NCI-H1105 treated with DMSO at 0.1 percent for 48 hours (cell line): Measurements from ENCODE around the gene COX4I1.
A peak's percentile ranks its signal among the peaks of the same experiment; 100 is the strongest.

ENCODE experiments used
- DNase-seq: peaks from one replicate; lab custom pipeline; 2025; lab: John Stamatoyannopoulos, UW

COX4I1 gene

DNA sequence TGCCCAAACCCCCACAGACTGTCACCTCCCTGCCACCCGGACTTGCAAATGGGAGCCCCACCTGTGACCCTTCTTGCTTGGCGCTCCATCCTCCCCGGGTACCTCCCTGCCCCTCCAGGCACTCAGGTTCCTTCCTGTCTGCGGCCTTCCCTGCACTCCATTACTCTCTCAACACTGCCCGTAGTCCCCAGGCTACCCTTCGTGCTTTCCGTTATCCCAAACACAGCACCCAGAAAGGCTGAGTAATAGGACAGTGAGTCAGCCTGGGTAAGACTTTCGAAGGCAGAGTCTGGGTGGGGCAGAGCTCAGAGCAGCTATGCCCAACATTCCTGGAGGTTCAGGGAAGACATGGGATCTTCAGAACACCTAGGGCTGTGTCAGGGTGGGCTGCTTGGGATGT, 32.0 kb upstream of the COX4I1 start:
- DNase-seq, result no peak

DNA sequence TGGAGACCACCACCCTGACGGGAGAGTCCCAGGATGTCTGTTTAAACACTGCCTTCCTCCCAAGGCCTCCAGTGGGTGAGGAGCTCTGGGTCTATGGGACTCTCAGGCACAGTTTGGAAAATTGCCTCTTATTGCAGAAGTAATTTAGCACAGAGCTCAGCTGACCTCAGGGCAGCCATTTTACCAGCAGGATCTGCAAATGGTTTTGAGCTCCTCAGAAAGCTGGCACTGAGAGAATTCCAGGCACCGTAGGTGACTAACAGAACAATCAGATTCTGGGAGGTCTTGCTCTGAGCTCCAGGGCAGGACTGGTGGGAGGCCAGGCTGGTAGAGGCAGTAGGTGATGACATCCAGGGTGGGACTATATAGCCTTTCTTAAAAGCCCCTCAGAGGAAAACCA, 31.3 kb upstream of the COX4I1 start:
- no peak for DNase-seq

- no peak for DNase-seq
These were observed 28.8 kb upstream of the COX4I1 start for GRCh38 chr16:85770741-85771140.

DNA sequence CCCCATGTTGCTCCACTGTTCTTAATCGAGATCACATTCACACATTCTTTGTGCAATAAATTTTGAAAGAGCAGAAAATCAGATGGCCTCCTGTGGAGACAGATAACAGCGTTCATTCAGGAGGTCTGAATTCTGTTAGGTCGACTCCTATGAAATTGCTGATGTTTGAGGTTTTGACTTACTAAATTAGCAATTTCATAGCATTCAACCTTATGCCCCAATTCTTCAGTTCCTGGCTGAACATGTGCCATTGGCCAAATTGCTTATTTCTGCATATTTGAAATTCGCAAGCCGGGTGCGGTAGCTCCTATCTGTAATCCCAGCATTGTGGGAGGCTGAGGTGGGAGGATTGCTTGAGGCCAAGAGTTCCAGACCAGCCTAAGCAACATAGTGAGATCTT, 26.5 kb upstream of the COX4I1 start:
- no peak for DNase-seq

- no peak for DNase-seq
These were observed 25.4 kb upstream of the COX4I1 start for GRCh38 chr16:85774136-85774535.

DNA sequence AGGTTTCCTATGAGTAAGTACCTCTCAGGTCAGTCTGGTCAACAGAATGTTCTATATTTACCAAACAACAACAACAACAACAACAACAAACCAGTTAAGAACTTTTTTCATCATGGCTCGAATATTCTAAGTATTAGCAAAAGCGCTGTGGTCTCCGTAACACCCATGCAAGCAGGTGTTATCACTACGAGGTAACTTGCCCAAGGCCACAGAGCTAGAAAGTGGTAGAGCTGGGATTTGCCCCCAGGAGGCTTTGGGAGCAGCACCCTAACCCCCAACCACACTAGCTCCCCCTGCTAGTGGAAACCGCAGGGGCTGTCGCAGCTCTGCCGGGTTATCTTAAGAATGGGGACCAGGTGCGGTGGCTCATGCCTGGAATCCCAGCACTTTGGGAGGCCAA, 24.7 kb upstream of the COX4I1 start:
- no peak for DNase-seq

GRCh38 chr16:85777583-85778310, 21.7 kb upstream of the COX4I1 start:
- DNase-seq, result no peak

DNA sequence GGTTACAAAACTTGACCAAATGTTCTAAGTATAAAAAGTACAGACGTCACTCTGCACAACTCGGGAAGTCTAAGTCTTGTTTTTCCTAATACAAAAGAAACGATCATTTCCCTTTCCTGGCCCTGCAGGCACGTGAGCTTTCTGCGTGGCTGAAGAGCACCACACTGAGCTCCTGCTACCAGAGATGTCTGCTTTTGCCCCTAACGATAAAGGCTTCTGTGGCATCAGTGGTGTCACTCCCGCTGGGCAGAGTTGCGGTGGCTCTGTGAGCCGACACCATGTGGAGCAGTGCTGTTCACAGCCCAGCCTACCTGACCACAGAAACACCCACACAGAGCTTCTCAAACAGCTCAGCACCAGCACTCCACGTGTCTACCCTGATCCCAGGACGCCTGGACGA, 20.6 kb upstream of the COX4I1 start:
- no peak for DNase-seq

DNA sequence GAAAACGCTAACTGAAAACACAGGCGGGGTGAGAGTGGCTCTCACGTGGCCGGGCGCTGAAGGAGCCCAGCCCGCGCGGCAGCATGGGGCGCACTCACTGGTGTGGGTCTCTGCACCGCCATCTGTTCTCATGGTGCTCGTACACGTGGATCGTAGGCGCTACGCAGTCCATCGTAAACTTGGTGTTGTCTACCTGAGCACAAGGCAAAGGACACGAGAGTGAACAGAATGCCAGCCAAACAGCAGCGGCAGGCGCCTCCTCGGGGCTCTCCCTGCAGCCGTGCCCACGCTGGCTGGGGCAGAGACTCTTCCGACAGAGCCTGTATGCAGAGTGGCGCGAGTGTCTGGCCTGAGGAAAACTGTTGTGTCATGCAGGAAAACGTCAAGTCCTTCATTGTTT, 19.2 kb upstream of the COX4I1 start:
- no peak for DNase-seq

DNA sequence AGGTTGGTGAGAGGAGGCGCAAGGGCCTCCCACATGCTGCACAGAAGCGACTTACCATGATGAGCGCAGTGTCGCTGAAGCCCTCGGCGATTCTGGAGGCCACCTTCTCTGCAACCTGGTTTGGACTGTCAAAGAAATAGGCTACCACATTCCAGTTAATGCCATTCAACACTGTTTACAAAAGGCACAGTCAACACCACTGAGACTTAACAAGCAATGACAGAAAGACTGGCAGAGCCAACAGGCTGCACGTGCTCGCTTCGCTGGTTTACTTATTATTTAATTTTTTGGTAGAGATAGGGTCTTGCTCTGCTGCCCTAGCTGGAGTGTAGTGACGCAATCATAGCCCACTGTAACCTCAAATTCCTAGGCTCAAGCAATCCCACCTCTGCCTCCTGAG, 18.3 kb upstream of the COX4I1 start:
- DNase-seq, result no peak

DNA sequence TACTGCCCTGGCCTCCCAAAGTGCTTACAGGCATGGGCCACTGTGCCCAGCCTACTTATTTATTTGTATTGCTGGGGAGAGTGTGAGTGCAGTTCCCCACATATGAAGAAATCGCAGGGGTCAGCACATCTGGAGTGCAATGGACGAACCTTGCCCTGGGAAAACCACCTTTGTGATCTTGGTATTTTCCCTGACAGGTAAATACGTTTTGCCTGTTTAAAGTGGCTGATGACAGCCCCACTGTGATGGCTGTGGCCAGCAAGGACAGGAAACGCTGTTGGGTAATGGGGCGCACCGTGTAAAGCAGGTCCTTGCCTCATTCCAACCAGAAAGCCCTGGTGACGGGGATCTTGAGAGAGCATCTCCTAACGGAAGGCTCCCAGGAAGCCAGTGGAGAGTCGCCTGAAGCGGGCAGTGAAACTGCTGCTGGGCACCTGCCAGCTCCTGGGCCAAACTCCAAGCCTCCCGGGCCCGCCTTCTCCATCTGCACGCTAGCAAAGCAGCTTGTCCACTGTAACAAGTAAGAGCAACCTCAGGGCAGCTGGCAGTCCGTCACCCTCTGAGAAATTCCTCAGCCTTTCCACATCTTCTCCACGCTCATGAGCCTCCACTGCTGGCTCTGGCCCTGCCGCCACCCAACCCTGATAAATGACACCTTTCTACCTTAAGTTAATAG, 17.7 kb upstream of the COX4I1 start:
- DNase-seq, result peak; percentile 16

DNA sequence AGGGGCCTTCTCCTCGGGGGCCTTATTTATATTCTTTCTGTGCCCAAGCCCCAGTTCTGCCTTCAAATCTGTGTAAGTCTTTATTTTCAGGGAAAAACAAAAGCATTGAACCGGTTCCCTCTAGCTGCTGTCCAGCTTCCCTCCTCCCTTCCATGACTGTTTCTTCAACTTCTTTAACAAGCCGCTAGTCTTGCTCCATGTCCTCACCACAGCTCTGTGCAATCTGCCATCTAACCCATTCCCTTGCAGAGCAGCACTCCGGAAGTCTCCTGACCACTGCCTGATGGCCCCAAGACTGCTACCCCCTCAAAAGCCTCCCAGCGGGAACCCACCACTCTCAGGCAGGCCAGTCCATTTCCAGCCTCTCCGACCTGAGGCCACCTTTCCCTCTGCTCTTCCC, 17.0 kb upstream of the COX4I1 start:
- no peak for DNase-seq

GRCh38 chr16:85783441-85783840, 16.1 kb upstream of the COX4I1 start:
- DNase-seq, result no peak

- no peak for DNase-seq
These were observed 14.7 kb upstream of the COX4I1 start for GRCh38 chr16:85784813-85785212.

DNA sequence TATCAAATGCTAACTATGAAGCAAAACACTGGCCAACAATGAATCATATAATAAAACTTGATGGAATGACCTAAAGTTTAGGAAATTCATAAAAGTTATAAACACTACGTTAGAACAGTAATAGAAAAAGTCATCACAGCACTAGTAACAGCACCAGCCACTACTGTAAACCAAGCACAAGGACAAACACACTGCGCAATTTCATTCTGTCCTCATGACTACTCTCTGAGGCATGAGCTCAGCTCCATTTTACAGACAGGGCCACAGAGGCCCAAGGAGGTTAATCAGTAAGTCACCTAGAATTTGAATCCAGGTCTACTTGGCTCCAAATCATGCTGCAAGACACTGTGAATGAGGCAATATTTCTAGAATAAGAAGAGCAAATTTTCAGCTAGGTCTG, 13.6 kb upstream of the COX4I1 start:
- no peak for DNase-seq

GRCh38 chr16:85788819-85789218, 10.7 kb upstream of the COX4I1 start:
- DNase-seq, result no peak

DNA sequence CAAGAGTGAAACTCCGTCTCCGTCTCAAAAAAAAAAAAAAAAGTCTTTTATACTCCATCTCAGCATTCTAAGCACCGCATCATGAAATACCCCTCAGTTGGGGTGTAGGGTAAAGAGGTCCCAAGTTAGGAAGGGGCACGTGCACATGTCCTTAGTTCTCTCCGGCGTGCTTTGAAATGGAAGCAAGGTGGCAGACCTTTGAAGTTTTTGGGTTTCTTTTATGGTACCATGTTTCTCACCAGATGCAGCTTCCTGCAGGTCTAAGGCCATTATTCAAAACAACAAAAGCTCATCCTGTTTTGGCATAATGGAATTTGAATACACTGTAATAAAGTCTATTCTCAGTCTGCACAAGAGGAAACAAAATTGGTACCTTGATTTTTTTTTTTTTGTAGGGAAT, 9.7 kb upstream of the COX4I1 start:
- no peak for DNase-seq

DNA sequence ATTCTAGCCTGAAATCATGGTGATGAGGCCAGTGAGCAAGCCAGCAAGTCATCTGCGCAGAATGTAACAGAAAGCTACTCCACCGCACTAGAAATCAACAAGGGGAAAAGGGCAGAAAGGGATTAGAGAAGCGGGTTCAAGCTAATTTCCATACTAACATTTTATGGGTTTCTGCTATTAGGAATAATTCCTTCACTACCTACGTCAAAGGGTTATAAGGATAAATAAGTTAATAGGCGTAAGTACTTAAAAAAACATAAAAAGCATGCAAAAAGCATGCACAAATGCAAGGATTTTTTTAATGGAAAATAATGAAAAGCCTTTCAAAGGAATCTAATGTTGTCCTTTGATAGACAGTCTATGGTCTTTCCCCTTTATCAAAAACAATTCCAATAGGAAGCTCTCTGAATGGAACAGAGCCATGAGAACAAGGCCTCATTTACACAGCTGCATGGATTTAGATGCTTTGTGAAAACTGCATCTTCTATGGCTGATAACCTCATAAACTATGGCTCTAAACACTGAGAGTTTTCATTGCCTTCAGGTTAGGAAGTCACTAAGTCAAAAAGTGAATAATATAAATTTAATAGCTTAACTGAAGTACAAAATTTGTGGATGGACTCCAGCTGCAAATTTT, 5.7 kb upstream of the COX4I1 start:
- DNase-seq, result no peak

DNA sequence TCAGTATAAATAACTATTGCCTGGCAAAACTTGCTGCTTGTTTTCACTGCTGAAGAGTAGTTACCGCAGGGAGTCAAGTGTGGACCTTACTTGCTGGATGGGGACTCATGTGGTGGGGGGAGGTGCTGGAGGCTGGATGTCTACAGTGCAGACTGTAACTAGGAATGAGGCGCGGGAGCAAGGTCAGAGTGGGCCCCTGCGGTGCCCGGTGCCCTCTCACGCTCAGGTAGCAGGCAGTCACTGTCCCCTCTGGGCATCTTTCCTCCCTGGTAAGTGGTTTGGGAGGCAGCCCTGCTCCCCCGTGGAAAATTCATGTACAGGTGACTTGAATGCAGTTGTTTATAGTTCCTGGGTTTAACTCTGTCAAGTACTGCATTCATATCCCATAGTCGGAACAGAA, 4.8 kb upstream of the COX4I1 start:
- no peak for DNase-seq

- no peak for DNase-seq
These were observed 3.3 kb upstream of the COX4I1 start for GRCh38 chr16:85796152-85796551.

- no peak for DNase-seq
These were observed 2.9 kb upstream of the COX4I1 start for GRCh38 chr16:85796599-85796998.

GRCh38 chr16:85798283-85798776, 1.2 kb upstream of the COX4I1 start:
- DNase-seq, result no peak

GRCh38 chr16:85798901-85799496, 496 bp upstream of the COX4I1 start:
- no peak for DNase-seq
